DMS 273 (cell line): ENCODE data around the gene SULT1C2.
"Not testable (repeated sequence)": the region's sequence is repeated elsewhere in the genome, so short reads cannot be mapped to it uniquely, and the experiment has no call there.

Experiments
- DNase-seq: peaks from one replicate; lab custom pipeline; 2025; ENCODE audit not compliant: unreplicated experiment; lab: John Stamatoyannopoulos, UW

The SULT1C2 gene

GRCh38 chr2:108348816-108349570 lies 60.3 kb downstream of the SULT1C2 start:
- DNase-seq: no peak

GRCh38 chr2:108349571-108349928 lies 60.9 kb downstream of the SULT1C2 start:
- no peak for DNase-seq

GRCh38 chr2:108351889-108352288 lies 63.2 kb downstream of the SULT1C2 start:
- no peak for DNase-seq

DNA sequence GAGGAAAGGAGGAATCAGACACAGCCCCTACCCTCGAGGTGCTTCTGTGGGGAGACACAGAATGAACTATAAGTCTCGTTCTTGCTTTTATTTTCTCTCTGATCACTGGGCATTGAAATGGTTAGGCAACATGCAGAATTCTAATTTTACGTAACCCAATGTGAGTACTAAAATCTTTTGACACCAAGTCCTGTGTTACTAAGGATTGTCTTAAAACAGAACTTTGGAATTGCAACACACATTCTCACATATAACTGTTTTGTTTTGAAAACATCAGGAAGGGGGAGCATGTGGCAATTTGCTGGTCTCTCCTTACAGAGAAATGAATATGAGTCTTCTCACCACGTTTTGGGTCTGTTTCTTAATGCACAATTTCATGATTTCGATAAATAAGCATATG lies 65.4 kb downstream of the SULT1C2 start:
- DNase-seq: no peak

DNA sequence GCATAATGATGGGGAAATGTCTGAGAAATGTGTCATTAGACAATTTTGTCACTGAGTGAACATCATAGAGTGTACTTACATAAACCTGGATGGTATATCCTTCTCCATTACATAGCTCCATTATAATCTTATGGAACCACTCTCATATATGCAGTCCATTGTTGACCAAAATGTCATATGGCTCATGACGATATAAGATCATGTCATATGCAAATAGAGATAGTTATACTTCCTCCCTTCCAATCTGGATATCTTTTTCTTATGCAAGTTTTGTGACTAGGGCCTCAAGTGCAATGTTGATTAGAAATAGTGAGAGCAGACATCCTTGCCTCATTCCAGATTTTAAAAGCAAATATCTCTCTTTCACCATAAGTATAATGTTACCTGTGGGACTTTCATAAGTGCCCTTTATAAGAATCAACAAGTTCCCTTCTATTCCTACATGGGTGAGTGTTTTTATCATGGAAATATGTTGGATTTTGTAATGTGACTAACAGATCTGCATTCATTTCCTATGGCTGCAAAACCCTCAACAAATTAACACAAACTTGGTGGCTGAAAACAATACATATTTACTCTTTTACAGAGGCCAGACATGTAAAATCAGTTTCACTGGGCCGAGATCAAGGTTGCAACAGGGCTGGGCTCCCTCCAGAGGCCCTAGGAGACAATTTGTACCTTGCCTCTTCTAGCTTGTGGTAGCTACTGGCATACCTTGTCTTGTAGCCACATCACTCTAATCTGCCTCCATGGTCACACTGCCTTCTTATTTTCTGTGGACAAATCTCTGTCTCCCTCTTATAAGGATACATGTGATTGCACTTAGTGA lies 67.4 kb downstream of the SULT1C2 start:
- DNase-seq: peak; percentile 9

- DNase-seq: not testable (repeated sequence)
These were observed 70.6 kb downstream of the SULT1C2 start for GRCh38 chr2:108359336-108359735.
